H1 (cell line): ENCODE data around the gene ARHGAP26. TPM values are rescaled to one million over a fixed set of nuclear protein-coding genes. Genes with fewer than 3 reads are reported as not detected.

Experiments
- CTCF ChIA-PET: fragments of 300-600 bp; sonication (Branson Sonifier 250); formaldehyde crosslinking; loops from one replicate; lab custom pipeline; 2021; ENCODE audit not compliant: partially characterized antibody; lab: Charles Lee
- POLR2A ChIA-PET: fragments of 300-600 bp; sonication (Branson Sonifier 250); formaldehyde crosslinking; loops from one replicate; lab custom pipeline; 2021; ENCODE audit warnings: inconsistent platforms; ENCODE audit not compliant: partially characterized antibody; lab: Charles Lee
- DNase-seq, 2 experiments: peaks; one replicate each; pipeline versions ENCODE4 v3.0.0 to v3.0.0-alpha.2; 2010 to 2022; ENCODE audit warnings: low spot score in 2 of 2, low read depth in 1 of 2, mixed read lengths in 1 of 2
- FAIRE-seq: peaks from 2 replicates; lab custom pipeline; 2011; peaks lifted over from hg19 to GRCh38; lab: Jason Lieb, UNC
- H2AFZ ChIP-seq: 2 replicates; pipeline ENCODE4 v1.8.1; 2012; ENCODE audit warnings: low read length, inconsistent platforms
- H2AK5ac ChIP-seq: 2 replicates; pipeline ENCODE4 v1.6.1; 2013; ENCODE audit warnings: low read depth, low read length
- H2BK120ac ChIP-seq: replicated peaks from 2 replicates; pipeline ENCODE3; 2013; ENCODE audit warnings: low read depth, low read length, inconsistent platforms
- H2BK12ac ChIP-seq: 2 replicates; pipeline ENCODE4 v1.6.1; 2013; ENCODE audit warnings: low read depth, low read length
- H2BK15ac ChIP-seq: 2 replicates; pipeline ENCODE4 v1.6.1; 2013; ENCODE audit warnings: low read length
- H2BK20ac ChIP-seq: 2 replicates; pipeline ENCODE4 v1.6.1; 2013; ENCODE audit warnings: low read length
- H2BK5ac ChIP-seq: 2 replicates; pipeline ENCODE4 v1.6.1; 2013; ENCODE audit warnings: low read depth, low read length
- H3K14ac ChIP-seq: 2 replicates; pipeline ENCODE4 v1.6.1; 2013; ENCODE audit warnings: inconsistent platforms; ENCODE audit not compliant: insufficient read length
- H3K18ac ChIP-seq: 2 replicates; pipeline ENCODE4 v1.6.1; 2013; ENCODE audit warnings: low read length; ENCODE audit errors: extremely low read depth
- H3K23ac ChIP-seq: 2 replicates; pipeline ENCODE4 v1.6.1; 2013; ENCODE audit warnings: inconsistent platforms; ENCODE audit not compliant: insufficient read length
- H3K23me2 ChIP-seq: 2 replicates; pipeline ENCODE4 v1.6.1; 2013; ENCODE audit warnings: low read depth, low read length
- H3K27ac ChIP-seq: 2 replicates; pipeline ENCODE4 v1.6.1; 2011; ENCODE audit warnings: low read depth, low read length, inconsistent platforms
- H3K27me3 ChIP-seq, 4 experiments: replicated peaks in 1 of 4; 1 replicate in 1 of 4; 2 replicates in 3 of 4; pipeline versions ENCODE4 v1.6.1 to v1.8.1; 2011 to 2013; ENCODE audit warnings: low read length in 3 of 4, mild to moderate bottlenecking in 3 of 4, inconsistent platforms in 2 of 4, mixed read lengths in 2 of 4, moderate library complexity in 1 of 4; ENCODE audit not compliant: control insufficient read depth in 3 of 4, insufficient read depth in 3 of 4; ENCODE audit errors: extremely low read depth in 1 of 4
- H3K36me3 ChIP-seq, 4 experiments: 2 replicates each; pipeline versions ENCODE4 v1.6.1 to v1.8.1; 2011 to 2013; ENCODE audit warnings: mild to moderate bottlenecking in 4 of 4, low read length in 3 of 4, moderate library complexity in 2 of 4, control low read depth in 1 of 4, inconsistent platforms in 1 of 4; ENCODE audit not compliant: insufficient read depth in 4 of 4, control insufficient read depth in 2 of 4
- H3K4ac ChIP-seq: replicated peaks from 2 replicates; pipeline ENCODE3; 2013; ENCODE audit warnings: low read length, low read depth, mixed read lengths, inconsistent platforms; ENCODE audit not compliant: insufficient read length
- H3K4me1 ChIP-seq, 4 experiments: replicated peaks in 1 of 4; 1 replicate in 1 of 4; 2 replicates in 3 of 4; pipeline versions ENCODE4 v1.6.1 to v1.8.1; 2011 to 2013; ENCODE audit warnings: low read length in 3 of 4, inconsistent platforms in 2 of 4, mixed read lengths in 1 of 4; ENCODE audit not compliant: insufficient read depth in 4 of 4, control insufficient read depth in 3 of 4
- H3K4me2 ChIP-seq, 2 experiments: 2 replicates each; pipeline versions ENCODE4 v1.6.1 to v1.8.1; 2011 to 2013; ENCODE audit warnings: low read depth in 2 of 2, low read length in 2 of 2, control low read depth in 1 of 2, inconsistent platforms in 1 of 2, mild to moderate bottlenecking in 1 of 2; ENCODE audit not compliant: insufficient read depth in 1 of 2
- H3K4me3 ChIP-seq, 4 experiments: fragments of 200-600, 300-600 bp in 1 of 4; sonication (generic), shearing (Covaris generic), sonication (Bioruptor Twin) in 1 of 4; 2 replicates each; pipeline versions ENCODE4 v1.5.1 to v1.8.1; 2011 to 2016; ENCODE audit warnings: low read length in 4 of 4, low read depth in 3 of 4, control low read depth in 2 of 4, inconsistent platforms in 2 of 4, mild to moderate bottlenecking in 2 of 4, mixed read lengths in 1 of 4, moderate library complexity in 1 of 4; ENCODE audit not compliant: insufficient read depth in 2 of 4; ENCODE audit errors: extremely low read depth in 1 of 4
- H3K56ac ChIP-seq: replicated peaks from 2 replicates; pipeline ENCODE3; 2013; ENCODE audit warnings: low read depth, mild to moderate bottlenecking, mixed read lengths, low read length, inconsistent platforms; ENCODE audit not compliant: insufficient read length
- H3K79me1 ChIP-seq: 2 replicates; pipeline ENCODE4 v1.6.1; 2013; ENCODE audit warnings: low read depth, low read length, control low read depth
- H3K79me2 ChIP-seq, 2 experiments: 2 replicates each; pipeline versions ENCODE4 v1.6.1 to v1.8.1; 2012 to 2013; ENCODE audit warnings: low read length in 2 of 2, mild to moderate bottlenecking in 2 of 2, inconsistent platforms in 1 of 2; ENCODE audit not compliant: insufficient read depth in 2 of 2, control insufficient read depth in 1 of 2
- H3K9ac ChIP-seq, 4 experiments: replicated peaks in 1 of 4; 1 replicate in 1 of 4; 2 replicates in 3 of 4; pipeline versions ENCODE4 v1.6.1 to v1.8.1; 2011 to 2013; ENCODE audit warnings: low read depth in 3 of 4, low read length in 3 of 4, control low read depth in 2 of 4, mild to moderate bottlenecking in 2 of 4, moderate library complexity in 2 of 4, inconsistent platforms in 1 of 4; ENCODE audit errors: extremely low read depth in 1 of 4
- H3K9me3 ChIP-seq, 2 experiments: 2 replicates each; pipeline versions ENCODE4 v1.6.1 to v1.8.1; 2012 to 2013; ENCODE audit warnings: mild to moderate bottlenecking in 2 of 2, moderate library complexity in 2 of 2, control low read depth in 1 of 2, inconsistent platforms in 1 of 2, low read depth in 1 of 2, low read length in 1 of 2, mixed read lengths in 1 of 2; ENCODE audit not compliant: insufficient read depth in 2 of 2
- H4K20me1 ChIP-seq, 2 experiments: replicated peaks in 1 of 2; 2 replicates each; pipeline versions ENCODE3 to v1.8.1; 2011 to 2013; ENCODE audit warnings: inconsistent platforms in 2 of 2, low read length in 2 of 2, mild to moderate bottlenecking in 1 of 2; ENCODE audit not compliant: insufficient read depth in 2 of 2, control insufficient read depth in 1 of 2
- H4K5ac ChIP-seq: 2 replicates; pipeline ENCODE4 v1.6.1; 2013; ENCODE audit warnings: low read length, low read depth, mixed read lengths, inconsistent platforms; ENCODE audit not compliant: insufficient read length
- H4K8ac ChIP-seq: 2 replicates; pipeline ENCODE4 v1.8.0; 2013; ENCODE audit warnings: mild to moderate bottlenecking, moderate library complexity, low read length, inconsistent platforms; ENCODE audit not compliant: insufficient read depth; ENCODE audit errors: extremely low read depth
- H4K91ac ChIP-seq: replicated peaks from 2 replicates; pipeline ENCODE3; 2013; ENCODE audit warnings: low read length, mixed read lengths, inconsistent platforms; ENCODE audit not compliant: insufficient read length
- BRCA1 ChIP-seq: IDR thresholded peaks from 2 replicates; pipeline ENCODE4 v1.6.1; 2012; ENCODE audit warnings: low read depth, low read length, improper control_type of control experiment
- CBX5 ChIP-seq: fragments of 300-800, 300-1000 bp; sonication (generic); IDR thresholded peaks from 2 replicates; pipeline ENCODE4 v1.7.1; 2016; ENCODE audit warnings: antibody characterized with exemption, low read length, low read depth
- CHD1 ChIP-seq: IDR thresholded peaks from 2 replicates; pipeline ENCODE4 v1.6.1; 2012; ENCODE audit warnings: low read depth, low read length, improper control_type of control experiment
- CREB1 ChIP-seq: IDR thresholded peaks from 2 replicates; pipeline ENCODE4 v1.6.1; 2012; ENCODE audit warnings: inconsistent platforms
- EP300 ChIP-seq, 2 experiments: IDR thresholded peaks; 1 replicate in 1 of 2; 2 replicates in 1 of 2; pipeline ENCODE4 v1.6.1; 2011 to 2012; ENCODE audit warnings: low read depth in 2 of 2, low read length in 2 of 2, mild to moderate bottlenecking in 2 of 2, borderline replicate concordance in 1 of 2, inconsistent platforms in 1 of 2, moderate library complexity in 1 of 2
- HDAC2 ChIP-seq, 2 experiments: fragments of 300-600 bp in 1 of 2; sonication (generic) in 1 of 2; IDR thresholded peaks; 2 replicates each; pipeline ENCODE4 v1.6.1; 2011 to 2012; ENCODE audit warnings: low read depth in 2 of 2, low read length in 2 of 2, mild to moderate bottlenecking in 2 of 2, moderate library complexity in 2 of 2, borderline replicate concordance in 1 of 2, inconsistent platforms in 1 of 2
- KDM1A ChIP-seq: fragments of 200-600, 300-600 bp; sonication (generic); IDR thresholded peaks from 2 replicates; pipeline ENCODE4 v1.7.1; 2016; ENCODE audit warnings: mild to moderate bottlenecking, low read length, borderline replicate concordance
- KDM4A ChIP-seq: IDR thresholded peaks from one replicate; pipeline ENCODE4 v1.7.1; 2012; ENCODE audit warnings: low read depth, mild to moderate bottlenecking, moderate library complexity, low read length, inconsistent platforms; ENCODE audit not compliant: severe bottlenecking
- NANOG ChIP-seq: IDR thresholded peaks from 2 replicates; pipeline ENCODE4 v1.6.1; 2011; ENCODE audit warnings: low read length, low read depth, mild to moderate bottlenecking, inconsistent platforms; ENCODE audit not compliant: insufficient read depth, poor library complexity, severe bottlenecking
- NRF1 ChIP-seq: IDR thresholded peaks from 2 replicates; pipeline ENCODE4 v1.6.1; 2011; ENCODE audit warnings: mild to moderate bottlenecking, low read depth, low read length, improper control_type of control experiment
- RXRA ChIP-seq: IDR thresholded peaks from 2 replicates; pipeline ENCODE4 v1.6.1; 2011; ENCODE audit warnings: low read depth, mild to moderate bottlenecking, low read length, moderate library complexity; ENCODE audit not compliant: insufficient read depth
- SIN3A ChIP-seq, 2 experiments: IDR thresholded peaks in 1 of 2; conservative IDR thresholded peaks in 1 of 2; 2 replicates each; pipeline ENCODE4 v1.6.1; 2011 to 2012; ENCODE audit warnings: low read length in 2 of 2, improper control_type of control experiment in 1 of 2, low read depth in 1 of 2, mild to moderate bottlenecking in 1 of 2
- SIX5 ChIP-seq: IDR thresholded peaks from 2 replicates; pipeline ENCODE4 v1.6.1; 2011; ENCODE audit warnings: mild to moderate bottlenecking, low read depth, low read length
- WGBS, 2 experiments: shearing (Covaris generic) in 1 of 2; methylation state at CpG; one replicate each; pipeline versions ENCODE4 v1.1.6 to v1.1.7; 2013 to 2015; ENCODE audit warnings: low lambda C conversion rate in 2 of 2, mixed read lengths in 2 of 2, inconsistent platforms in 1 of 2, low coverage in 1 of 2, missing lambda C conversion rate in 1 of 2; ENCODE audit not compliant: insufficient replicate concordance in 2 of 2, insufficient coverage in 1 of 2, insufficient read length in 1 of 2; ENCODE audit errors: extremely low coverage in 1 of 2, missing lambda C conversion rate in 1 of 2; 5-methylcytosine and 5-hydroxymethylcytosine counted together
- polyA plus RNA-seq, 7 experiments: library from polyadenylated mRNA; depleted of rRNA in 3 of 7; stranded (reverse) in 5 of 7; unstranded in 2 of 7; fragments of >200 nt in 5 of 7; fragments of 200-250 nt in 2 of 7; gene quantifications; 1 replicate in 5 of 7; 2 replicates in 1 of 7; 4 replicates in 1 of 7; pipeline versions ENCODE4 v1.2.1 to v1.2.3, GENCODE V29; 2011 to 2013; ENCODE audit warnings: missing spikeins in 2 of 7, mixed read lengths in 2 of 7
- total RNA-seq: library from RNA; stranded (reverse); fragmentation: NEBNext Ultra II Directional; extraction: Animal tissue kit (Norgen Biotek cat#: 25700); gene quantifications from 2 replicates; pipeline ENCODE4 v1.2.1, GENCODE V29; 2021

The ARHGAP26 gene
- total and polyA plus RNA-seq, 2 of the 8 experiments (the other 6 are each of a cell fraction or from before 2014, with no cell fraction given): 7.1 to 24.8 TPM

- WGBS, 2 experiments: 90% methylated on average over 9 of the region's 9 CpGs; no CpG with 5 or more reads in 1 of the 2 experiments
These were observed 370.5 kb downstream of the ARHGAP26 start for GRCh38 chr5:143140492-143141203.

More at GRCh38 chr5:143140492-143141203, 370.5 kb downstream of the ARHGAP26 start:
- Histone ChIP-seq H3K23me2 (no peaks in the 10 kb centered on the region), H3K9ac (no peak overlapping the region), H4K8ac (no peak overlapping the region), H2BK12ac (no peak overlapping the region), H3K56ac (no peak overlapping the region), H3K18ac (no peak overlapping the region), H3K4me2 (no peak overlapping the region), H4K20me1 (no peaks in the 10 kb centered on the region), H3K4ac (no peak overlapping the region), H2BK5ac (no peak overlapping the region), H2AK5ac (no peak overlapping the region), H2BK120ac (no peak overlapping the region), H3K4me3 (no peak overlapping the region), H3K79me1 (no peaks in the 10 kb centered on the region), H3K14ac (no peak overlapping the region), H2AFZ (no peak overlapping the region), H3K36me3 (no peaks in the 10 kb centered on the region), H3K4me1 (no peaks in the 10 kb centered on the region), H4K5ac (no peak overlapping the region), H3K27ac (no peak overlapping the region), H2BK15ac (no peak overlapping the region), H3K27me3 (no peaks in the 10 kb centered on the region), H3K9me3 (no peaks in the 10 kb centered on the region), H4K91ac (no peak overlapping the region), H3K79me2 (no peaks in the 10 kb centered on the region), H3K23ac (no peak overlapping the region), H2BK20ac (no peak overlapping the region)
- ChIA-PET POLR2A (no interaction called here), CTCF (interaction anchor here (0.5 to 1.9 kb wide), 3 partner anchors 15 to 77 kb away, joined by 3 to 5 read pairs (median 3); no protein-coding TSS in a partner anchor)
- TF ChIP-seq SIN3A (conservative IDR thresholded peaks at IDR 0.05 in 1 of 2, IDR thresholded peaks at IDR 0.05 in 1 of 2; ENCODE audit: low read depth in 1 of 2, low read length in 2 of 2): no peak
- TF ChIP-seq BRCA1: no peak
- no peak for TF ChIP-seq RXRA
- no peak for TF ChIP-seq SIX5
- no peak for TF ChIP-seq KDM4A
- TF ChIP-seq CREB1: no peak
- TF ChIP-seq NANOG: no peak
- TF ChIP-seq EP300 (IDR thresholded peaks at IDR 0.05; ENCODE audit: borderline replicate concordance in 1 of 2, low read depth in 2 of 2, low read length in 2 of 2): no peak
- TF ChIP-seq NRF1: no peak
- TF ChIP-seq HDAC2 (IDR thresholded peaks at IDR 0.05; ENCODE audit: borderline replicate concordance in 1 of 2, low read depth in 2 of 2, low read length in 2 of 2): no peak
- no peak for TF ChIP-seq CHD1
- TF ChIP-seq KDM1A: no peak
- no peak for TF ChIP-seq CBX5
- DNase-seq (no peak), FAIRE-seq (no peak)
